Measurements from ENCODE around the gene RALY. TPM values are rescaled to one million over a fixed set of nuclear protein-coding genes. Genes with fewer than 3 reads are reported as not detected.

Gene RALY
- total RNA-seq, 1 donor: 94.6 TPM

DNA sequence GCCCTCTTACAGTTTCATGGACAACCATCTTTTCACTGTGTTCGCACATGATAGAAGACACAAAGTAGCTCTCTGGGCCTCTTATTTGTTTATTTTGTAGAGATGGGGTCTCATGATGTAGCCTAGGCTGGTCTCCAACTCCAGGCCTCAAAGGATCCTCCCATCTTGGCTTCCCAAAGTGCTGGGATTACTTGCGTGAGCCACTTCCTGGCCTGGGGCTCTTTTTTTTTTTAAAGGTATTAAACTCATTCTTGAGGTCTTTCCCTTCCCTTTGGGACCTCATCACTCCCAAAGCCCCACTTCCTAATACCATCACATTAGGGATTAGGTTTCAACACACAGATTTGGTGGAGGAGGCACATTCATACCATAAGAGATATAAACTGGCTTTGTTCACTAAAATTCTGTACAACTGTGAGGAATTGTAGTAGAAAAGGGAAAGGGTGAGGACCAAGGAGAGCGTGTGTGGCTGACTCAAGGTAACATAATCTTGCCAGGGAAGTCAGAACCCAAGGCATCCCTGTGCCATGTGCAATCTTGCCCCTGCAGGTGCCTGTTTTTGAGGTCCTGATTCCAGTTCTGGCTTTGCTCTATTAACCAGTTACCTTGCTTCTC, 72.9 kb downstream of the RALY start:
- peaks cover 25% of the 10 kb centered on the region for H3K4me1 ChIP-seq (ENCODE audit: insufficient read depth, low read length)
- H3K27me3 ChIP-seq (ENCODE audit: insufficient read depth, low read length): no peaks in the 10 kb centered on the region
- H3K9me3 ChIP-seq (ENCODE audit: low read depth, low read length): no peaks in the 10 kb centered on the region
- no peak overlapping the region for H3K4me3 ChIP-seq (ENCODE audit: low read length)

DNA sequence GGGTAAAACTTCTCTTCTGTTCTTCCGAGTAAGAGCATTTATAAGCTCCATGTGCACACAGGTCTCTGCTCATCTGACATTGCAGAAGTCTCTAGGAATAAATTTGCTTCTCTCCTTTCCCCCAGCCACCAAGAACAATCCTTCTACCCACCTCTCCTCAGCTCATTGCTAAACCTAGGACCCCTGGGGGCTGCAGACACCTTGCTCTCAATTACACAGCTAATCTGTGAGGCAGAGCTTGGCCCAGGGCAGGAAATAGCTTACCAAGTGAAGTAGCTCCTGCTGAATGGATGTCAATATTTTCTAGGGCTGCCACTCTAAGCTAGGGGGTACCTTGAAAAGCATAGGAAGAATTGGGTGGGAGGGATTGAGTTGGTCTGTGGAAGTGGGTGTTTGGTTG, 74.3 kb downstream of the RALY start:
- no peak overlapping the region for H3K4me3 ChIP-seq (ENCODE audit: low read length)
- no peaks in the 10 kb centered on the region for H3K9me3 ChIP-seq (ENCODE audit: low read depth, low read length)

DNA sequence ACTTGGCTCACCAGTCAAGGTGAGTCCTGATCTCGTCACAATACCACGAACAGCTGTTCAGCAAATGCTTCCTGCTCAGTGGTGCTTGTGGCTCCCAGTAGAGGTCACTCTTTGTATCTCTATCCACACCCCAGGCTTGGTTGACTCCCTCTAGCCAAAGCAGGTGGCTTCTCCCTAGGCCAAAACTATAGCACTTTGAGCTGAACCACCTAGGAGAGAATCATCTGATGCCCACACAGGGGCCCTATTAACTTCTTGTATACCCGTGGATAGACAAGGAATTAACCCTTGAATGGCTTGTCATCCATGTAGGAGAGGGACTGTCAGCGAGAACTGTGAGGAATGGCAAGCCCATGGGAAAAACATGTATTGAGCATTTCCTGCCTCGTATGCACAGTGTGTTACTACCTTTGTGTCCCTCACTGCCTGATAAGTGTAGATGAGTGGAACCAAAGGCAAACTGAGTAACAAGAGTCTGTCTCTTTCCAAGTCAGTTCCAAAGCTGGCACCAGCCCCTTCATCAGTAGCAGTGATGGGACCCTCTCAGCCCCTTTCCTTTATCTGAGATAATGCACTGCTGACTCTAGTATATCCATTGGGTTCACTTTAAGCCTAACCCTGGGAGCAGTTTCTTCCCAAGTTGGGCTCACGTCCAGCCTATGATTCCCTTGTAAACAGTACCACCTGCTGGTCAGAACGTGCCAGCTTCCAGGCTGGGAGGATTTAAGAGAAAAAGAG, 75.8 kb downstream of the RALY start:
- no peak overlapping the region for H3K4me3 ChIP-seq (ENCODE audit: low read length)
- H3K27me3 ChIP-seq (ENCODE audit: insufficient read depth, low read length): no peaks in the 10 kb centered on the region
- peaks cover 9% of the 10 kb centered on the region for H3K4me1 ChIP-seq (ENCODE audit: insufficient read depth, low read length)
- no peaks in the 10 kb centered on the region for H3K9me3 ChIP-seq (ENCODE audit: low read depth, low read length)

More for the DNA sequence above, 74.3 kb downstream of the RALY start:
- Histone ChIP-seq H3K4me1 (ENCODE audit: insufficient read depth, low read length) (peaks cover 11% of the 10 kb centered on the region), H3K27me3 (ENCODE audit: insufficient read depth, low read length) (no peaks in the 10 kb centered on the region)

DNA sequence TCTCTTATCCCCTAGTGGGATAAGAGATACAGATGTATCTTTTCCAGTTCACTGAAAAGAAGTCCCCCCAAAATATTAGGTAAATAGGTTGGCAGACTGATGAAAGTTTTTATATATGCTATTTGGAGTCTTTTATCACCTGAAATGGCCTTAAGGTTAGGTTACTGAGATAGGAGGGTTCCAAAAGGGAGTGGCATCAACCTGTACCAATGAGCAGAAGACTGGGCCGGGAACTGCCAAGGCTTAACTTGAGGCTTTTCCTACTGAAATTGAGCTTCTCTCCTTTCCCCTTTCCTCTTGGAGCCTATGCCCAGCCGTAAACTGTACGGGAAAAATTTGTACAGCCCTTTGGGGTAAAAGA, 76.3 kb downstream of the RALY start:
- peaks cover 9% of the 10 kb centered on the region for H3K4me1 ChIP-seq (ENCODE audit: insufficient read depth, low read length)
- no peak overlapping the region for H3K4me3 ChIP-seq (ENCODE audit: low read length)
- no peaks in the 10 kb centered on the region for H3K9me3 ChIP-seq (ENCODE audit: low read depth, low read length)
- H3K27me3 ChIP-seq (ENCODE audit: insufficient read depth, low read length): no peaks in the 10 kb centered on the region

DNA sequence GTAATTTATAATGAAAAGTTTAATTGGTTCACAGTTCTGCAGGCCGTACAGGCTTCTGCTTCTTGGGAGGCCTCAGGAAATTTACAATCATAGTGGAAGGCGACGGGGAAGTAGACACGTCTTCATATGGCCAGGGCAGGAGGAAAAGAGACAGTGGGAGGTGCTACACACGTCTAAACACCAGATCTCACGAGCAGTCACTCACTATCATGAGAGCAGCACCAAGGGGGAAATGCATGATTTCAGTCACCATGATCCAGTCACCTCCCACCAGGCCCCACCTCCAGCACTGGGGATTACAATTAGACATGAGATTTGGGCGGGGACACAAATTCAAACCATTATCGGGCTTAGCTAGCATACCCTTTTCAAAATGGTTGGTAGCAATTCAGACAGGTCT, 77.1 kb downstream of the RALY start:
- no peaks in the 10 kb centered on the region for H3K9me3 ChIP-seq (ENCODE audit: low read depth, low read length)
- no peaks in the 10 kb centered on the region for H3K27me3 ChIP-seq (ENCODE audit: insufficient read depth, low read length)
- H3K4me3 ChIP-seq (ENCODE audit: low read length): no peak overlapping the region
- peaks cover 9% of the 10 kb centered on the region for H3K4me1 ChIP-seq (ENCODE audit: insufficient read depth, low read length)

DNA sequence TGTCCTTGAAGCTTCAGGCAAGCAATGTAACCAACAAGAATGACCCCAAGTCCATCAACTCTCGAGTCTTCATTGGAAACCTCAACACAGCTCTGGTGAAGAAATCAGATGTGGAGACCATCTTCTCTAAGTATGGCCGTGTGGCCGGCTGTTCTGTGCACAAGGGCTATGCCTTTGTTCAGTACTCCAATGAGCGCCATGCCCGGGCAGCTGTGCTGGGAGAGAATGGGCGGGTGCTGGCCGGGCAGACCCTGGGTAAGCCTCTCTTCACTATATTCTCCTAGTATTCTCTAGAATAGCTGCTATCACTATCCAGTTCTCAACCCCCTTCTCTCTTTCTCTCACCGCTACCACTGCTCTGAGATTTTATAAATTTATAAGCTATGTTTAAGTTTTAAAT, 78.4 kb downstream of the RALY start:
- H3K9me3 ChIP-seq (ENCODE audit: low read depth, low read length): no peaks in the 10 kb centered on the region
- H3K27me3 ChIP-seq (ENCODE audit: insufficient read depth, low read length): no peaks in the 10 kb centered on the region
- H3K4me3 ChIP-seq (ENCODE audit: low read length): no peak overlapping the region
- peaks cover 9% of the 10 kb centered on the region for H3K4me1 ChIP-seq (ENCODE audit: insufficient read depth, low read length)

DNA sequence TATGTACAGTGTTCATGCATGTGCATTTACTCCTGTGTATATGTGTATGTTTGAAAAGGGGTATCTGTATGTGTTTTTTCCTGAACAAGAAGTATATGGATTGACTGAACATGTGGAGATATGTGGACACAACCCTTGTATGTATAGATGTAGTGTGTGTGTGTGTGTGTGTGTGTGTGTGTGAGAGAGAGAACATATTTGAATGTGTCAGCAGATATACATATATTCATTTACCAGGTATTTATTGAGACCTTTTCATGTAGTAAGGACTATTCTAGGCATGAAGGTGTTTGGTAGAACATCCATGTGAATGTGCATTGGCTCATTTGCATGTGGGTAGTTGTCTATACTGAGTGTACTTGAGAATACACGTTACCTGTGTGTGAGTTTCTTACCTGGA, 79.1 kb downstream of the RALY start:
- H3K4me1 ChIP-seq (ENCODE audit: insufficient read depth, low read length): peaks cover 9% of the 10 kb centered on the region
- H3K9me3 ChIP-seq (ENCODE audit: low read depth, low read length): no peaks in the 10 kb centered on the region
- H3K27me3 ChIP-seq (ENCODE audit: insufficient read depth, low read length): no peaks in the 10 kb centered on the region
- no peak overlapping the region for H3K4me3 ChIP-seq (ENCODE audit: low read length)

DNA sequence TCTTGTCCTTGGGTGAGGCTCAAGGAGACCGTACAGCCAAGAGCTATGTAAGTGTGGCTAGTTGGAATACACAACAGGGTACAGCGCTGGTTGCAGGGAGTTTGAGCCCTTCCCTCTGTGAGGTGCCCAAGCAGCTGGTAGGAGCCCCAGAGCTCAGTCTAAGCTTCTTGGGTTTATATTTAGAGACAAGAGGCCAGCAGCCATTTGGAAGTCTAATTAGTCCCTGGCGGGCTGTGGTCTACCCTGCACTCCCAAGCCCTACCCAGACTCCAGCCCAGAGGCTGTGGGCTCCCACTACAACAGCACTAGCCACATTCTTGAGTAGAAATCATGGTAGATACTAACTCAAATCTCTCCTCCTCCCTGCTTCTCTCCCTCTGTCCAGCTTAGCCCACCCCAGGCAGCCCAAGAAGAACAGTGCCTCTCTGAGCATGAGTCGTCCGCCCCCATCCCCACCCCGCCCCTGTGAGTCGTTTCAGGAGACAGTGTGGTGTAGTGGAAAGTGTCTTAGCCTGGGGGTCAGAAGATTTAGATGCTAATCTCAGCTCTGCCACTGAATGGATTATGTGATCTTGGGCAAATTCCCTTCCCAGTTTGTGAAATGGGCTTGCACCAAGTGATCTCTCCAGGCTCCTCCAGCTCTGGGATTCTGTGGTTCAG, 80.5 kb downstream of the RALY start:
- H3K4me1 ChIP-seq (ENCODE audit: insufficient read depth, low read length): peaks cover 6% of the 10 kb centered on the region
- no peaks in the 10 kb centered on the region for H3K9me3 ChIP-seq (ENCODE audit: low read depth, low read length)
- no peaks in the 10 kb centered on the region for H3K27me3 ChIP-seq (ENCODE audit: insufficient read depth, low read length)
- no peak overlapping the region for H3K4me3 ChIP-seq (ENCODE audit: low read length)

DNA sequence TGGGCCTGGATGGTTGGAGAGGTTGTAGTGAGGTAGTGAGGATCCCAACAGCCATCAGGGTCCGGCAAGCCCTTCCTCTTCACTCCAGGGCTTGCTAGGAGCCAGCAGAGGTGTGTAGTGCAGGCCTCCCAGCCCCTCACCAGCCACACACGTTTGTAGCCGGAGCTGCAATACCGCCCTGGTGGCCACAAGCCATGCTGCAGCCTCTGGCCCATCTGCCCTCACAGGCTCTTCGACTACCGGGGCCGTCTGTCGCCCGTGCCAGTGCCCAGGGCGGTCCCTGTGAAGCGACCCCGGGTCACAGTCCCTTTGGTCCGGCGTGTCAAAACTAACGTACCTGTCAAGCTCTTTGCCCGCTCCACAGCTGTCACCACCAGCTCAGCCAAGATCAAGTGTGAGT, 81.9 kb downstream of the RALY start:
- H3K27me3 ChIP-seq (ENCODE audit: insufficient read depth, low read length): no peaks in the 10 kb centered on the region
- H3K4me3 ChIP-seq (ENCODE audit: low read length): no peak overlapping the region
- no peaks in the 10 kb centered on the region for H3K4me1 ChIP-seq (ENCODE audit: insufficient read depth, low read length)
- H3K9me3 ChIP-seq (ENCODE audit: low read depth, low read length): no peaks in the 10 kb centered on the region

DNA sequence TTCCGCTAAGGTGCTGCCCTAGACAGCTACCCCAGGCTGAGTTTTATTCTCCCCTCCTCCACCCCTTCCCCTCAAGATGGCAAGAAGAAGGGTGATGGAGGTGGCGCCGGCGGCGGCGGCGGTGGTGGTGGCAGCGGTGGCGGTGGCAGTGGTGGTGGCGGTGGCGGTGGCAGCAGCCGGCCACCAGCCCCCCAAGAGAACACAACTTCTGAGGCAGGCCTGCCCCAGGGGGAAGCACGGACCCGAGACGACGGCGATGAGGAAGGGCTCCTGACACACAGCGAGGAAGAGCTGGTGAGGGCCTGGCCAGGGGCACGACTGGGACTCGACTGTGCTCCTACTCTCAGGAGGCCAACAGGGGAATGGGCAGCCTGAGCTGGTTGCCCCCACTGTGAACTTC, 83.2 kb downstream of the RALY start:
- Histone ChIP-seq H3K4me1 (ENCODE audit: insufficient read depth, low read length) (no peaks in the 10 kb centered on the region), H3K9me3 (ENCODE audit: low read depth, low read length) (no peaks in the 10 kb centered on the region), H3K27me3 (ENCODE audit: insufficient read depth, low read length) (no peaks in the 10 kb centered on the region), H3K4me3 (ENCODE audit: low read length) (no peak overlapping the region)

DNA sequence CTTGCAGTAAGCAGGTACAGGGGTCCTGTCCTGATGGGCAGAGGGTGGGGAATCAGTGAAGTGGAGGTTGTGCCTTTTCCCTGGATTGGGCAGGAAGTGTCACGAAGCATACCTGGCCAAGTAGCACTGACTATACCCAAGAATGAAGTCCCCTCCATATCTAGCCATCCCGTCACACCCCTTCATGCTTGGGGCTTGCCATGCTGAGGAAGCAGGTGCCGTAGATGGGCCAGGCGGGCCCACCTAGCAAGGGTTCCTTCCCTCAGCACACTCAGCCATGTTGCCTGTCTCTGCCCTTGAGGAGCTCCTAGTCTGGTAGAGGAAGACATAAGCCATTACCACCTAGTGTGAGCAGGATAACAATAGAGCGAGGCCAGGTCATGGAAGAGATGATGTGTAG, 84.8 kb downstream of the RALY start:
- Histone ChIP-seq H3K27me3 (ENCODE audit: insufficient read depth, low read length) (no peaks in the 10 kb centered on the region), H3K4me3 (ENCODE audit: low read length) (no peak overlapping the region), H3K9me3 (ENCODE audit: low read depth, low read length) (no peaks in the 10 kb centered on the region), H3K4me1 (ENCODE audit: insufficient read depth, low read length) (no peaks in the 10 kb centered on the region)

DNA sequence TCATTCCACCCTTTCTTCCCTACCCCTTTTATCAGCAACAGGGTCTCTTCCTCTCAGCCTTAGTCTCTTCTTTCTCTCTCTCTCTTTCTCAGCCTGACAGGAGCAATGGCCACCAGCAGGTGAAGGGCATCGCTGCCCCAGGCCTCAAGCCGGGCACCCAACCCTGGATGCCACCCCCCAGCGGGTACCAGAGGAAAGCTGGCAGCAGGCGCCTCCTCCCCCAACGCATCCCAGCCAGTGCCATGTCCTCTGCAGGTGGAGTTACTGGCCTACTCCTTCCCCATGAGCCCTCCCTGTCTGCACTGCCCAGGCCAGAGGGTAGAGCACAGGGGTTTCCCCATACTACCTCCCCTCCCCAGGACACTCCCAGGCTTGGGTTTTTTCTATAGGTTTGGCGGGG, 86.1 kb downstream of the RALY start:
- Histone ChIP-seq H3K27me3 (ENCODE audit: insufficient read depth, low read length) (no peaks in the 10 kb centered on the region), H3K9me3 (ENCODE audit: low read depth, low read length) (no peaks in the 10 kb centered on the region), H3K4me1 (ENCODE audit: insufficient read depth, low read length) (no peaks in the 10 kb centered on the region), H3K4me3 (ENCODE audit: low read length) (no peak overlapping the region)

DNA sequence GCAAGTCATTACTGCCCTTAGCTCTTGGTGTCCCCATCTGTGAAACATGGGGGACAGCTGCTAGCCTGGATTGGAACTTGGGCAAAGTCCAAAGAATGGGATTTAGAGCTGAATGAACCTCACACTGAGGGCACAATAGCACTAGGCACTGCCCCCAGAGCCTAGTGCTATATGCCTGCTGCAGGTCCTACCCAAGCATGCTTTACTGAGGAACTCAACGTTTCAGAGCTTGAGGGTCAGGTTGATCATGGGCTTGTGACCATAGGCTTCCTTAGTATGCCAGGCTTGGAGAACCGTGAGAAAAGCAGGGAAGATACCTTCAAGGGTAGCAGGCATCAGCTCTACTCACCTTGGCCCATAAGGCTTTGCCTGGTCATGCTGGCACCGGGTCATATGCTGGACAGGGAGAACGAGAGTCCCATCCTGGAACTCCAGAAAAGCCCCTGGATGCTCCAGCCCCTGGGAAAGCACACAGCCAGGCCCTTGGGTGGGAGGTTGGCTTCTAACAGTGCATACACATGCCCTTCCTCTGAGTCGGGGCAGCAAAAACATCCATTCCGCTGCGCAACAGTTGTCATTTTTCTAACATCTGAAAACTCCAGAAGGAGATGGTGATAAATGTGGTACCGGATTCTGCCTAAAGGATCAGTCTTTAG, 88.6 kb downstream of the RALY start:
- H3K4me1 ChIP-seq (ENCODE audit: insufficient read depth, low read length): no peaks in the 10 kb centered on the region
- no peaks in the 10 kb centered on the region for H3K27me3 ChIP-seq (ENCODE audit: insufficient read depth, low read length)
- no peak overlapping the region for H3K4me3 ChIP-seq (ENCODE audit: low read length)
- H3K9me3 ChIP-seq (ENCODE audit: low read depth, low read length): no peaks in the 10 kb centered on the region

DNA sequence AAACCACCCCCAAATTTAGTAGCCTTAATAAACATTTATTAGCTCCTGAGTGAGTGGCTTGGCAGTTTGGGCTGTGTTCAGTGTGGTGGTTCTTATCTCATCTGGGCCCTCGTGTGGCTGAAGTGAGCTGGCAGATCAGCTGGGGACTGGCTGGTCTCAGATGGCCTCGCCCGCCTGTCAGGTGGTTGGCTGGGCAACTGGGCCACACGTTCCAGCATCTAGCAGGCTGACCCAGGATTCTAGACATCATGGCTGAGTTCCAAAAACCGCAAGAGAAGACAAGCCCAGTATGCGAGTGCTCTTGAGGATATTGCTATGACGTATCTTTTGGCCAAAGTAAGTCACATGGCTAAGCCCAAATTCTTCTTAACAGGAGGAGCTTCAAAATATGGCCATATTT, 89.4 kb downstream of the RALY start:
- H3K9me3 ChIP-seq (ENCODE audit: low read depth, low read length): no peaks in the 10 kb centered on the region
- H3K4me3 ChIP-seq (ENCODE audit: low read length): no peak overlapping the region
- H3K4me1 ChIP-seq (ENCODE audit: insufficient read depth, low read length): no peaks in the 10 kb centered on the region
- H3K27me3 ChIP-seq (ENCODE audit: insufficient read depth, low read length): no peaks in the 10 kb centered on the region

DNA sequence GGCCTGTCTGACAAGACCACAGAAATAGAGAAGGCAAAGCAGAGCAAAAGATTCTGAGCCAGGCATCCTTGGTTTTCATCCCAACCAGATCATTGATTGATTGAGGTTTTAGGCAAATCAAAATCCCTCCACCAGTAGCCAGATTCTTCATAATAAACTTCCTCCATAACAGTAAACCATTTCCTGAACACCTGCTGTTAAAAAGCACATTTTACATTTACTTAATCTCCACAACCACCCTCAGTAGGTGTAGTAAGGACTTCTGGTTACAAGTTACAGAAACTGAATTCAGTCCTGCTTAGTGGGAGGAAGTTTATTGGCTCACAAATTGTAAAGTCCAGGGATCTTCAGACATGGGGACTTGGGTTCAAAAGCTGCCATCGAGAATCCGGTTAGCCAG, 90.1 kb downstream of the RALY start:
- H3K4me1 ChIP-seq (ENCODE audit: insufficient read depth, low read length): no peaks in the 10 kb centered on the region

More for the DNA sequence above, 90.1 kb downstream of the RALY start:
- no peaks in the 10 kb centered on the region for H3K9me3 ChIP-seq (ENCODE audit: low read depth, low read length)
- no peak overlapping the region for H3K4me3 ChIP-seq (ENCODE audit: low read length)
- H3K27me3 ChIP-seq (ENCODE audit: insufficient read depth, low read length): no peaks in the 10 kb centered on the region

Data from mononuclear cell (primary cell).